ENCODE results near the gene TNIK.

- no peak for TF ChIP-seq CTCF (IDR thresholded peaks at IDR 0.05; ENCODE audit: poor library complexity)
- no peak for TF ChIP-seq EZH2phosphoT487 (IDR thresholded peaks at IDR 0.05; ENCODE audit: low read depth, severe bottlenecking, unreplicated experiment)
- no peak for TF ChIP-seq EZH2 (IDR thresholded peaks at IDR 0.05; ENCODE audit: borderline replicate concordance)
Measured at GRCh38 chr3:171330938-171331337, 129.3 kb downstream of the TNIK start.

All from hepatocyte (in vitro differentiated cells).